Stimulated activated CD4-positive, alpha-beta T cell treated with anti-CD3 and anti-CD28 coated beads, Interleukin-1b, Interleukin-23, amount 100 ng/mL, for 24 hours (primary cell): ENCODE results near the gene CDKN2A.

Source experiments
- DNase-seq, 4 experiments: peaks; one replicate each; pipeline ENCODE4 v3.0.0-alpha.2; 2020; ENCODE audit warnings: low read depth in 4 of 4, low spot score in 1 of 4

CDKN2A gene

GRCh38 chr9:21945606-21946005 is 48.6 kb downstream of the CDKN2A start:
- no peak for DNase-seq

DNA sequence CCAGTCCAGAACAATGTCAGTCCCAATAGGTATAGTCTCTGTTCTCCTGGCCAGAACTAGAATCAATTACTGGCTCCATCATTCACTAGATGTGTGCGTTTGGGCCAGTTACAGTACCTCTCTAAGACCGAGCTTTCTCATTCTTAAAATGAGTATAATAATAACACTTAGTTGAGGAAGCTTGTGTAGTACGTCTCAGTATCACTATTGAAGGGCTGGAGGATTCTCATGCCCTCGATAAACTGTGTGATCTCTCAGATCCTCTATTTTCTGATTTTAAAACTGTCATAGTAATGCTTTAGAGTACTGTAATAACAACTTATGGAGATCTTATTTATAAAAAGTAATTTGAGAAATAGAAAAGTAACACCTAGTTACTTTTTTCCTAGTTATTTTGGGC is 50.7 kb downstream of the CDKN2A start:
- no peak for DNase-seq

DNA sequence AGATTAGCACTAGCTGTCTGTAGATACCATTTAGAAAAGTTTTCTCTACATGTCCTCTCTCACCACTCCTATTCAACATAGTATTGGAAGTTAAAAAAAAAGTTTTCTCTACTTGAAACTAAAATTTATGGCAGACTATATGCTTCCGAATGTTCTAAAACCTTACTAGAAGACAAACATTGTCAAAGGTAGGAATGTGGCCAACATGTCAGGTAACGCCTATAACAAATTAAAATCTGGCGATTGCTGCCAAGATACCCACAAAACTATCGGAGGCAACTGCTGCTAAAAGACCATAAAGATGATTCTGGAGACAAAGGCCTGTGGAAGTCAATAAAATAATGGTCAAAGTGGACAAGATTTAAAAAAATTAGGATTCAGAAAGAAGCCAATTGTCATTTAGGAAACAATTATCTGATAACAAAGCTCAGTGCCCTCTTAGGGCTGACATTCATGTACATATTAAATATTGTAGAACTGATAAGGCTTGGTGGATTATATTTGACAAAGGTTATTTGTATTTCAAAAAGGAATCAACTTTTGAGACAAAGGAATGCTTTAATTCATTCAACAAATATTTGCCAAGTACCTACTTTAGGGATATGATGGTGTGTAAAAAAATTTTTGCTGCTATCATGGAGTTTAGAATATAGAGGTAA is 52.7 kb downstream of the CDKN2A start:
- DNase-seq: no peak

GRCh38 chr9:21936161-21936560 is 58.0 kb downstream of the CDKN2A start:
- no peak for DNase-seq

- no peak for DNase-seq
Measured at GRCh38 chr9:21935631-21936030, 58.6 kb downstream of the CDKN2A start.

DNA sequence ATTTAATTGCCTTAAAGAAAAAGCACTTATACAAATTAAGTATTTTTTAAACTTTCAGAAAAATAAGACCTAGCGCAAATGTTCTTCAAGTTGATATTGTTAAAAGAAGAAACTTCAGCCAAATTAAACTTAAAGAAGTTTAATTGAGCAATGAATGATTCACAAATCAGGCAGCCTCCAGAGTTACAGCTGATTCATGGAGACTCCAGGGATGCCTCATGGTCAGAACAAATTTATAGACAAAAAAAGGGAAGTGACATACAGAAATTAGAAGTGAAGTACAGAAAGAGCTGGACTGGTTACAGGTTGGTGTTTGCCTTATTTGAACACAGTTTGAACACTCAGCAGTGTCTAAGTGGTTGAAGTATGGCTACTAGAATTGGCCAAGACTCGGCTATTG is 60.3 kb downstream of the CDKN2A start:
- no peak for DNase-seq

- no peak for DNase-seq
Measured at GRCh38 chr9:21933281-21933680, 60.9 kb downstream of the CDKN2A start.

DNA sequence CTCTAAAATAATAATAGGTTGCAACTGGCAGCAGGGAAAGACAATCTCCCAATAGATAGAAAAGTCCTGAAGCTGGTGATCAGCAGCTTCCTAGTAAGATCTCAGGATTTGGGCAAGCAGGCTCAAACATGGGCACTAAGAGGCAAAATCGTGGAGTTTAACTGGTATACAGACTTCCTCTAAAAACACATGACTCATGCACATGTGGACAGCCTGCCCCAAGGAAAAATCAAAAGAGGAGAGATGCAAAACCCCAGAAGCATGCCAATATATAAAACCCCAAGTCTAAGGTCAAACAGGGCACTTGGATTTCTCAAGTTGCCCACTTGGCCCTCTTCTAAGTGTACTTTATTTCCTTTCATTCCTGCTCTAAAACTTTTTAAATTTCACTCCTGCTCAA is 62.8 kb downstream of the CDKN2A start:
- no peak for DNase-seq

DNA sequence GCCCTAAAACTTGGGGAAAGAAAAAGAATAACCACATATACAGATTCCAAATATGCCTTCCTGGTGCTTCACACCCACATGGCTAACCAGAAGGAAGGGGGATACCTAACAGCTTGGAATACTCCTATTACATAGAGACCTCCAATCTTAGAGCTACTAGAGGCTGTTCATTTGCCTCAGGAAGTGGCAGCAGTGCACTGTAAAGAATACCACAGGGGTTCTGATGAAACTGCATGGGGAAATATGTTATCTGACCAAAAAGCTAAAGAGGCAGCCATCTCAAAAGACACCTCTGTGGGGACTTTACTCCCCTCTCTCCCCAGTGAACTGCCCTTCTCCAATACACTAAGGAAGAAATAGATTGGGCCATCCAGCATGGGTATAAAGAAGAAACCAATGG is 66.4 kb downstream of the CDKN2A start:
- DNase-seq: no peak

GRCh38 chr9:21923694-21924093 is 70.5 kb downstream of the CDKN2A start:
- DNase-seq: no peak

GRCh38 chr9:21919377-21920362 is 74.5 kb downstream of the CDKN2A start:
- no peak for DNase-seq
